GM10248 (cell line): ENCODE results near the gene FNDC3B.

ENCODE experiments used
- CTCF ChIA-PET: fragments of 300-600 bp; sonication (Branson Sonifier 250); formaldehyde crosslinking; extraction: SDS; loops from one replicate; lab custom pipeline; 2021; ENCODE audit warnings: antibody characterized with exemption; lab: Yijun Ruan, JAX
- POLR2A ChIA-PET: fragments of 350-650 bp; sonication (Branson Sonifier 250); formaldehyde crosslinking; extraction: SDS; loops from one replicate; lab custom pipeline; 2020; ENCODE audit warnings: antibody characterized with exemption; lab: Yijun Ruan, JAX
- DNase-seq: peaks from one replicate; pipeline ENCODE4 v3.0.0; 2012; ENCODE audit errors: extremely low spot score
- CTCF ChIP-seq: IDR thresholded peaks from 2 replicates; pipeline ENCODE4 v1.5.1; 2012; ENCODE audit warnings: mild to moderate bottlenecking, low read depth; ENCODE audit errors: extremely low read depth, missing control alignments, control extremely low read depth

FNDC3B gene

GRCh38 chr3:172154768-172155664 lies 115.6 kb downstream of the FNDC3B start:
- no peak for TF ChIP-seq CTCF
- ChIA-PET CTCF (interaction anchor here (0.8 to 2.5 kb wide), 7 partner anchors 9 to 52 kb away, joined by 4 to 11 read pairs (median 5); no protein-coding TSS in a partner anchor), POLR2A (no interaction called here)
- no peak for DNase-seq

- ChIA-PET CTCF (interaction anchor here (1.4 to 2.5 kb wide), 2 partner anchors 9 to 17 kb away, joined by 3 to 11 read pairs; no protein-coding TSS in a partner anchor), POLR2A (no interaction called here)
- no peak for DNase-seq
- TF ChIP-seq CTCF, result no peak
Measured at GRCh38 chr3:172155897-172156585, 116.7 kb downstream of the FNDC3B start.

- TF ChIP-seq CTCF, result no peak
- no peak for DNase-seq
- CTCF ChIA-PET, result interaction anchor here (1.4 kb wide), 1 partner anchor 10 kb away, joined by 3 read pairs; no protein-coding TSS in a partner anchor
- POLR2A ChIA-PET, result no interaction called here
Measured at GRCh38 chr3:172156586-172156955, 117.2 kb downstream of the FNDC3B start.

GRCh38 chr3:172157564-172158258 lies 118.3 kb downstream of the FNDC3B start:
- ChIA-PET CTCF (interaction anchor here (1.1 kb wide), 1 partner anchor 14 kb away, joined by 3 read pairs; no protein-coding TSS in a partner anchor), POLR2A (no interaction called here)
- TF ChIP-seq CTCF, result no peak
- DNase-seq, result no peak

GRCh38 chr3:172158741-172159140 lies 119.4 kb downstream of the FNDC3B start:
- TF ChIP-seq CTCF, result no peak
- POLR2A ChIA-PET, result no interaction called here
- DNase-seq, result no peak
- CTCF ChIA-PET, result interaction anchor here (1.7 to 2.3 kb wide), 2 partner anchors 8 to 11 kb away, joined by 5 to 12 read pairs; no protein-coding TSS in a partner anchor

- no peak for DNase-seq
- TF ChIP-seq CTCF, result no peak
- CTCF ChIA-PET, result interaction anchor here (1.5 to 2.3 kb wide), 3 partner anchors 9 to 77 kb away, joined by 4 to 12 read pairs (median 5); no protein-coding TSS in a partner anchor
- POLR2A ChIA-PET, result no interaction called here
Measured at GRCh38 chr3:172159376-172159775, 120.0 kb downstream of the FNDC3B start.
